Stomach (tissue), 4 donors: ENCODE data around the gene UBR1.

ENCODE experiments used
- CTCF ChIP-seq, 7 experiments: fragments of 450-650 bp in 4 of 7; fragments of 200-600 bp in 3 of 7; sonication (generic) in 3 of 7; IDR thresholded peaks; one replicate each; pipeline ENCODE4 v1.5.1; 2016 to 2019; ENCODE audit warnings: antibody characterized with exemption in 7 of 7, control low read depth in 2 of 7, mild to moderate bottlenecking in 1 of 7
- POLR2A ChIP-seq, 4 donors: fragments of 450-650 bp; IDR thresholded peaks; one replicate each; pipeline ENCODE4 v1.6.1; 2016; ENCODE audit warnings: antibody characterized with exemption in 4 of 4, control low read depth in 2 of 4, mild to moderate bottlenecking in 1 of 4, moderate library complexity in 1 of 4

DNA sequence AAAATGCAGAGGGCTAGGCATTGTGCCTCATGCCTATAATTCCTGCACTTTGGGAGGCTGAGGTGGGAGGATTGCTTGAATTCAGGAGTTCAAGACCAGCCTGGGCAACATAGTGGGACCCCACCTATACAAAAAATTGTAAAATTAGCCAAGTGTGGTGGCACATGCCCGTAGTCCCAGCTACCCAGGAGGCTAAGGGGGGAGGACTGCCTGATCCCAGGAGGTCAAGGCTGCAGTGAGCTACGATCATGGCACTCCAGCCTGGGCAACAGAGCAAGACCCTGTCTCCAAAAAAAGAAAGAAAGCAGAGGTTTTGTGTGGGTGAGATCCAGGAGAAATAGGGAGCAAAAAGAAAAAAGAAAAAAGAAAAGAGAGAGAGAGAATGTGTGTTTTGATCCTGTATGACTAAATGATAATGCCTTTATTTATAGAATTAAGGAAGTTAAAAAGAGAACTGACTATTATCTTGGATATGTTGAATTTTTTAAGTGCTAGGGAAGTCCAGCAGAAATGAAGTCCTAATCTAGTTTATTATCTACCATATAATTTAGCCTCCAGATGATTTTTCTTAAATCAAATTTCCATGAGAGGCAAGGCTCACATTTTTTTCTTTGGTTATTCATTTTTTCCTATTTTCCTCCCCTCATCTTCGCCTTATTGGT, 190.1 kb downstream of the UBR1 start:
- TF ChIP-seq CTCF (IDR thresholded peaks at IDR 0.05) (no peak), POLR2A (IDR thresholded peaks at IDR 0.05) (no peak)
